Smooth muscle cell (in vitro differentiated cells): Measurements from ENCODE around the gene TM9SF4. TPM values are rescaled to one million over a fixed set of nuclear protein-coding genes. Genes with fewer than 3 reads are reported as not detected.

Experiments used
- DNase-seq: peaks from one replicate; lab custom pipeline; 2025; ENCODE audit not compliant: unreplicated experiment; lab: John Stamatoyannopoulos, UW
- H2AFZ ChIP-seq: fragments of 200-600 bp; sonication (generic); 2 replicates; pipeline ENCODE4 v1.6.0; 2016; ENCODE audit warnings: antibody characterized with exemption, low read depth, mild to moderate bottlenecking
- H3F3A ChIP-seq: fragments of 200-600 bp; sonication (generic); 2 replicates; pipeline ENCODE4 v1.6.0; 2017; ENCODE audit warnings: antibody characterized with exemption, low read depth
- H3K27ac ChIP-seq: fragments of 200-600 bp; sonication (generic); 2 replicates; pipeline ENCODE4 v1.5.1; 2016; ENCODE audit warnings: low read depth, mild to moderate bottlenecking
- H3K27me3 ChIP-seq: fragments of 200-600 bp; sonication (generic); 2 replicates; pipeline ENCODE4 v1.6.1; 2016; ENCODE audit warnings: low read depth, mild to moderate bottlenecking
- H3K36me3 ChIP-seq: fragments of 200-600 bp; sonication (generic); 2 replicates; pipeline ENCODE4 v1.5.1; 2016; ENCODE audit warnings: low read depth
- H3K4me1 ChIP-seq: fragments of 200-600 bp; sonication (generic); 2 replicates; pipeline ENCODE4 v1.5.1; 2016; ENCODE audit warnings: low read depth
- H3K4me2 ChIP-seq: fragments of 200-600 bp; sonication (generic); 2 replicates; pipeline ENCODE4 v1.6.0; 2016; ENCODE audit warnings: mild to moderate bottlenecking
- H3K4me3 ChIP-seq: fragments of 200-600 bp; sonication (generic); 2 replicates; pipeline ENCODE4 v1.5.1; 2016; ENCODE audit warnings: mild to moderate bottlenecking
- H3K79me2 ChIP-seq: fragments of 200-600 bp; sonication (generic); 2 replicates; pipeline ENCODE4 v1.6.0; 2016; ENCODE audit warnings: low read depth, mild to moderate bottlenecking
- H3K9ac ChIP-seq: fragments of 200-600 bp; sonication (generic); 2 replicates; pipeline ENCODE4 v1.6.0; 2016; ENCODE audit warnings: low read depth
- H3K9me3 ChIP-seq: fragments of 200-600 bp; sonication (generic); replicated peaks from 2 replicates; pipeline ENCODE4 v1.5.1; 2016; ENCODE audit warnings: low read depth
- H4K20me1 ChIP-seq: fragments of 200-600 bp; sonication (generic); 2 replicates; pipeline ENCODE4 v1.6.0; 2016; ENCODE audit warnings: low read depth
- CTCF ChIP-seq: fragments of 200-600 bp; sonication (generic); IDR thresholded peaks from 2 replicates; pipeline ENCODE4 v1.5.1; 2017; ENCODE audit warnings: borderline replicate concordance, mild to moderate bottlenecking, antibody characterized with exemption; ENCODE audit not compliant: insufficient read depth, poor library complexity, severe bottlenecking
- WGBS: methylation state at CpG from one replicate; pipeline ENCODE4 v1.1.7; 2016; ENCODE audit warnings: low lambda C conversion rate; 5-methylcytosine and 5-hydroxymethylcytosine counted together
- polyA plus RNA-seq: library from polyadenylated mRNA; unstranded; fragments of >200 nt; fragmentation: Nextera tagmentation; extraction: Ambion mirVana; gene quantifications from 2 replicates; pipeline ENCODE4 v1.2.1, GENCODE V29; 2016
- total RNA-seq: library from RNA; depleted of rRNA; stranded (reverse); fragments of >200 nt; gene quantifications from 2 replicates; pipeline ENCODE4 v1.2.3, GENCODE V29; 2014

Gene TM9SF4
- total and polyA plus RNA-seq, 2 experiments from 2014 or later = 59.2 to 90.2 TPM

- no peaks in the 10 kb centered on the region for H3K27me3 ChIP-seq
- peaks cover 4% of the 10 kb centered on the region for H3K4me1 ChIP-seq
- peaks cover 80% of the 10 kb centered on the region for H4K20me1 ChIP-seq
- H2AFZ ChIP-seq = no peak overlapping the region
- WGBS = 100% methylated on average over 1 of the region's 4 CpGs
- H3K9ac ChIP-seq = no peak overlapping the region
- no peak for DNase-seq
- no peak for TF ChIP-seq CTCF
- peaks cover 61% of the 10 kb centered on the region for H3K79me2 ChIP-seq
- no peaks in the 10 kb centered on the region for H3K9me3 ChIP-seq
- H3K36me3 ChIP-seq = no peaks in the 10 kb centered on the region
- H3K27ac ChIP-seq = no peak overlapping the region
- no peaks in the 10 kb centered on the region for H3F3A ChIP-seq
- no peak overlapping the region for H3K4me2 ChIP-seq
- no peak overlapping the region for H3K4me3 ChIP-seq
Observed at GRCh38 chr20:32123088-32123487, 13.6 kb downstream of the TM9SF4 start.

GRCh38 chr20:32124916-32125454 lies 15.5 kb downstream of the TM9SF4 start:
- Histone ChIP-seq H4K20me1 (peaks cover 80% of the 10 kb centered on the region), H2AFZ (no peak overlapping the region), H3K36me3 (no peaks in the 10 kb centered on the region), H3F3A (no peaks in the 10 kb centered on the region), H3K9ac (no peak overlapping the region), H3K79me2 (peaks cover 61% of the 10 kb centered on the region), H3K27ac (no peak overlapping the region), H3K4me3 (no peak overlapping the region), H3K4me1 (peaks cover 4% of the 10 kb centered on the region), H3K9me3 (no peaks in the 10 kb centered on the region), H3K4me2 (no peak overlapping the region), H3K27me3 (no peaks in the 10 kb centered on the region)
- no peak for TF ChIP-seq CTCF
- 94% methylated on average over 4 of the region's 4 CpGs for WGBS
- DNase-seq = no peak

GRCh38 chr20:32125506-32125905 lies 16.0 kb downstream of the TM9SF4 start:
- no peak for TF ChIP-seq CTCF
- Histone ChIP-seq H3K4me2 (no peak overlapping the region), H3F3A (no peaks in the 10 kb centered on the region), H3K27me3 (no peaks in the 10 kb centered on the region), H3K79me2 (peaks cover 61% of the 10 kb centered on the region), H3K27ac (no peak overlapping the region), H2AFZ (no peak overlapping the region), H3K36me3 (no peaks in the 10 kb centered on the region), H4K20me1 (peaks cover 81% of the 10 kb centered on the region), H3K4me3 (no peak overlapping the region), H3K9me3 (no peaks in the 10 kb centered on the region), H3K9ac (no peak overlapping the region), H3K4me1 (peaks cover 4% of the 10 kb centered on the region)
- 92% methylated on average over 5 of the region's 5 CpGs for WGBS
- DNase-seq = no peak

- no peaks in the 10 kb centered on the region for H3K36me3 ChIP-seq
- no peak for DNase-seq
- 93% methylated on average over 8 of the region's 8 CpGs for whole genome bisulfite sequencing
- no peaks in the 10 kb centered on the region for H3F3A ChIP-seq
- no peaks in the 10 kb centered on the region for H3K27me3 ChIP-seq
- no peak for TF ChIP-seq CTCF
- H3K4me1 ChIP-seq = no peaks in the 10 kb centered on the region
- H2AFZ ChIP-seq = no peak overlapping the region
- H4K20me1 ChIP-seq = peaks cover 89% of the 10 kb centered on the region
- no peak overlapping the region for H3K4me2 ChIP-seq
- no peak overlapping the region for H3K9ac ChIP-seq
- no peaks in the 10 kb centered on the region for H3K9me3 ChIP-seq
- no peak overlapping the region for H3K4me3 ChIP-seq
- H3K79me2 ChIP-seq = peaks cover 69% of the 10 kb centered on the region
- no peak overlapping the region for H3K27ac ChIP-seq
Observed at GRCh38 chr20:32126919-32127318, 17.4 kb downstream of the TM9SF4 start.
